ENCODE results near the gene SRMS.

The SRMS gene

DNA sequence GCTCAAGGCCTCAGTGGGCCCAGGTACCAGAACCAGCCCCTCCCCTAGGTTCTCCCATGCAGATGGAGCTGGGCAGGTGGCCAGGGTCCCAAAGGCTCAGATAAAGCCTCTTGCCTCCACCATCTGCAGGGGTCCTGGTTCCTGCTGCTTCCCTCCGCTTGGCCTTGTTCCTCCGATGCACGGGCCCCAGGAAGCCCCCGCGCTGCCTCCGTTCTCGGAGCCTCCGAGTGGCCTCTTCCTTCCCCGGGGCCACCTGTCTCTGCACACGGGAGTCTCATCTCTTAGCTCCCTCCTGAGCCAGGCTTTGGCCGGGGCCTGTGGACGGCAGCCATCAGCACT lies 8.5 kb downstream of the SRMS start:
- no peak for TF ChIP-seq CTCF (conservative IDR thresholded peaks at IDR 0.05)
- peak overlapping the region; percentile 95 for H3K27ac ChIP-seq

DNA sequence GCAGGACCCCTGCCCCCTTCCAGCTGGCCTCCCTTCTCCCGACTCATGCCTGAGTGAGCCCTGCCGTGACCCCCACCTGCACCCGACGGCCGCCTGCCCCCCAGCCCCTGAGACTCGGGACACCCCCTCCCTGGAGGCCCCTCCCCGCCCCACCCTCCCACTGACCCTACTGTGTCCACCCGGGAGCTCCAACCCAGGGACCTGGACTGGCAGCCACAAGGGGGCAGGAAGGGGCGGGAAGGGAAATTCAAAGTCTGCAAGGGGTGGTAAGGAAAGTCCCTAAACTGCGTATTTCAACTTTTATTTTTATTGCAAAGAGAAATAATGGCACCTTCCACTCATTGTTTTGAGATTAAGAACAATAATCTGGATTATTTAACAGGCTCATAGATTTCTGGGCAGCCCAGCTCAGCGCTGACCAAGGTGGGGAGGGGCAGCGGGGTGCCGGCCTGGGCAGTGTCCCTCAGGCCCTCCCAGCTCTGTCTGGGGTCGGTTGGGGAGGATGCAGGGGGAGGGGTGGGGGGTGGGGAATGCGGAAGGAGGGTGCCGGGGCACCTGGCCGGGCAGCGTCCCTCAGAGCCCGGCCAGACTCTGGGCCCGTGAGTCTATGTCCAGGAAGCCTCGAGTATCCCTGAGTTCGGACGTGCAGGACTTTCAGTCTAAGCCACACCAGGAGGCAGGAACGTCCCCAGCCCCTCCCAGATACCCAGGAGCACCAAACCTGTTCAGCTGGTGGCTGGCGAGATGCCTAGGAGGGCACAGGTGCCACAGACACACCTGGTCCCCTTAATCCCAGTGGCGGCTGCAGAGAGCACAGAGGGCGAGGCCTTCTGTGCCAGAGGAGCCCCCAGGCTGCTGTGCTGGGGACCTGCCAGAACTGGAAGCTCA lies 9.1 kb downstream of the SRMS start:
- peak overlapping the region; percentile 95 for H3K27ac ChIP-seq
- TF ChIP-seq CTCF (conservative IDR thresholded peaks at IDR 0.05), result peak; percentile 70

DNA sequence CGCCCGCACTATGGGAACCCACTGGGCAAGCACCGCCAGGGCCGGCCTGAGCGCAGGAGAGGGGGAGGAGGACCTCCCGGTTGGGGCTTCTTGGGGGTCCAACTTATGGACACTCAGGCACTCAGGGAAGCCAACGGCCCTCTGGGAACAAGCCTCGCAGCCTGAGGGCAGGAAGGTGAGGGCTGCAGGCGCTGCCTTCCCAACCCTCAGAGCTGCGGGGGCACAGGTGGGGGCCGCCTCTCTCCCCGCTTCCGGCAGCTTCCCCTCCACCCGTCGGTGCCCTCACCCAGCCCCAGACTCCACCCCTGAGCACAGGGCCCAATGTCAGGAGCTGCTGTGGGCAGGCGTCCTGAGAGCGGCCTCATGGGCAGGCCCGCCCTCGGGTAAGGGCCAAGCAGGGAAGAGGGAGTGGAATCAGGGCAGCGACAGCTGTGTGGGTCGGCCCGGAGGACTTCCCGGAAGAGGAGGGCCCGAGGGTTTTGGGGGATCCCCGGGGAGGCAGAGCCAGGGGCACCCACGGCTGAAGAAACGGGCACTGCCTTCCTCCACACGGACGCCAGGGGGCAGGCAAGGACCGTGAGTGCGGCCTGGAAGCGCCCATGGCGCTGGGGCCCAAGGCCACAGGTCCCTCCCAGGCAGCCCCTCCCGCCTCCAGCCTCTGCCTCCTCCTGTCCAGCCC lies 9.9 kb downstream of the SRMS start:
- TF ChIP-seq CTCF (conservative IDR thresholded peaks at IDR 0.05), result peak; percentile 95
- peak overlapping the region; percentile 95 for H3K27ac ChIP-seq

DNA sequence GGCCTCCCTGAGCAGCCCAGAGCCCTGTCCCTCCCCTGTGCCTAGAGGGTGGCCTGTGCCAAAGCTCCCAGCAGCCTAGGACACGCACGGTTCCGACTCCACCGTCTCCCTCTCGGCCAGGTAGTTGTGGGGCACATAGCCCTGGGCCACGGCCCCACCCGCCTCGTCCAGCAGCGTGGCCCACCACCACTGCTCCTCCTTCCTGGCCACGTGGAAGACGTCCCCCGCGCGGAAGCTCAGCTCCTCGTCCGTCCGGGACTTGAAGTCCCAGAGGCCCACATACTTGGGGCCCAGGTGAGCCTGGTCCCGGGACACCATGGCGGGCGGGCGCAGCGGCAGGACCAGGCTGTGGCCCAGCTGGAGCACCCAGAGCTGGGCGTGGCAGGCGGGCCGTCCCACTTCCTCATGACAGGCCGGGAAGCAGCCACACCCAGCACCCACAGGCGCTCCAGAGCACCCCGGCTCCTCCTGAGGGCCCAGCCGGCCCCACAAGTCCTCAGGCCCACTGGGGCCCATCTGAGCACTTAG lies 10.5 kb downstream of the SRMS start, which contains the start of gene PTK6:
Gene PTK6, minus strand, starts transcription at position 380 of the 528 bp plus-strand sequence. Its CDS starts 62 bp downstream, at position 318.
- peak within 1 kb of the TSS; percentile 95 for H3K27ac ChIP-seq
- no peak for TF ChIP-seq CTCF (conservative IDR thresholded peaks at IDR 0.05)

DNA sequence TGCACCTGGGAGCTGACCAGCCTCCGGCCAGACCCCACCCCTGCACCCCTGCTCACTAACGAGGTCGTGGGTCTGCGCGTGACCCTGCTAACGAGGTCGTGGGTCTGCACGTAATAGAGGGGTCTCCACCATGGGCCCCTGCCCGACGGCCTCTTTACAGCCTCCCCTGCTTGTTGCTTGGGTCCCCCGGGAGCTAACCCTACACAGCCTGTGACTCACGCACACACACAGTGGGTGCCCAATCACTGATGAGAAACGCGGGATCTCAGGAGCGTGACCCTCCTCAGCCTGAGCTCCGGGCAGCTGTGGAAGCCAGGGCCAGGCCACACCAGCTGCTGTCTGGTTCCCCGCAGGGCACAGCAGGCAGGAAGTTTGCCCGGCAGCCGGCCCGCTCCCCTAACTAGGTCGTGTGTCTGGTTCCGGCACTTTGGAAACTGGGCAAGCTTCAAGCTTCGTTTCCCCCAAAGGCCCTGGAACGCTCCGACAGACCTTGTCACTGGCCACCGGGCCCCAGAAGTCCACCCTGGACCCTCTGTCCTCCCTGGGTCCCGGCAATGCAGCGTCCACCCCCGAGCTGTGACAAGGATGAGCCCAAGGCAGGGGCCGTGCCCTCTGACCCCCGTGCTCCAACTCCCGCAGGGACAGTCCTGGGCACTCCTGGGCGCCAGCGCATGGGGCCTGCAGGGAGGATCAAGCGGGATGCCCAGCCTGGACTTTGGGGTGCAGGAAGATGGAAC lies 11.1 kb downstream of the SRMS start:
- TF ChIP-seq CTCF (conservative IDR thresholded peaks at IDR 0.05), result no peak
- H3K27ac ChIP-seq, result peak overlapping the region; percentile 95

GRCh38 chr20:63534831-63535651 lies 12.5 kb downstream of the SRMS start:
- peak overlapping the region; percentile 88 for H3K27ac ChIP-seq
- TF ChIP-seq CTCF (conservative IDR thresholded peaks at IDR 0.05), result no peak
